H1 (cell line): Measurements from ENCODE around the gene PGD. TPM values are rescaled to one million over a fixed set of nuclear protein-coding genes. Genes with fewer than 3 reads are reported as not detected.

Experiments used
- CTCF ChIA-PET: fragments of 300-600 bp; sonication (Branson Sonifier 250); formaldehyde crosslinking; loops from one replicate; lab custom pipeline; 2021; ENCODE audit not compliant: partially characterized antibody; lab: Charles Lee
- POLR2A ChIA-PET: fragments of 300-600 bp; sonication (Branson Sonifier 250); formaldehyde crosslinking; loops from one replicate; lab custom pipeline; 2021; ENCODE audit warnings: inconsistent platforms; ENCODE audit not compliant: partially characterized antibody; lab: Charles Lee
- DNase-seq, 2 experiments: peaks; one replicate each; pipeline versions ENCODE4 v3.0.0 to v3.0.0-alpha.2; 2010 to 2022; ENCODE audit warnings: low spot score in 2 of 2, low read depth in 1 of 2, mixed read lengths in 1 of 2
- FAIRE-seq: peaks from 2 replicates; lab custom pipeline; 2011; peaks lifted over from hg19 to GRCh38; lab: Jason Lieb, UNC
- H2AFZ ChIP-seq: 2 replicates; pipeline ENCODE4 v1.8.1; 2012; ENCODE audit warnings: low read length, inconsistent platforms
- H2AK5ac ChIP-seq: 2 replicates; pipeline ENCODE4 v1.6.1; 2013; ENCODE audit warnings: low read depth, low read length
- H2BK120ac ChIP-seq: replicated peaks from 2 replicates; pipeline ENCODE3; 2013; ENCODE audit warnings: low read depth, low read length, inconsistent platforms
- H2BK12ac ChIP-seq: 2 replicates; pipeline ENCODE4 v1.6.1; 2013; ENCODE audit warnings: low read depth, low read length
- H2BK15ac ChIP-seq: 2 replicates; pipeline ENCODE4 v1.6.1; 2013; ENCODE audit warnings: low read length
- H2BK20ac ChIP-seq: 2 replicates; pipeline ENCODE4 v1.6.1; 2013; ENCODE audit warnings: low read length
- H2BK5ac ChIP-seq: 2 replicates; pipeline ENCODE4 v1.6.1; 2013; ENCODE audit warnings: low read depth, low read length
- H3K14ac ChIP-seq: 2 replicates; pipeline ENCODE4 v1.6.1; 2013; ENCODE audit warnings: inconsistent platforms; ENCODE audit not compliant: insufficient read length
- H3K18ac ChIP-seq: 2 replicates; pipeline ENCODE4 v1.6.1; 2013; ENCODE audit warnings: low read length; ENCODE audit errors: extremely low read depth
- H3K23ac ChIP-seq: 2 replicates; pipeline ENCODE4 v1.6.1; 2013; ENCODE audit warnings: inconsistent platforms; ENCODE audit not compliant: insufficient read length
- H3K23me2 ChIP-seq: 2 replicates; pipeline ENCODE4 v1.6.1; 2013; ENCODE audit warnings: low read depth, low read length
- H3K27ac ChIP-seq: 2 replicates; pipeline ENCODE4 v1.6.1; 2011; ENCODE audit warnings: low read depth, low read length, inconsistent platforms
- H3K27me3 ChIP-seq, 4 experiments: replicated peaks in 1 of 4; 1 replicate in 1 of 4; 2 replicates in 3 of 4; pipeline versions ENCODE4 v1.6.1 to v1.8.1; 2011 to 2013; ENCODE audit warnings: low read length in 3 of 4, mild to moderate bottlenecking in 3 of 4, inconsistent platforms in 2 of 4, mixed read lengths in 2 of 4, moderate library complexity in 1 of 4; ENCODE audit not compliant: control insufficient read depth in 3 of 4, insufficient read depth in 3 of 4; ENCODE audit errors: extremely low read depth in 1 of 4
- H3K36me3 ChIP-seq, 4 experiments: 2 replicates each; pipeline versions ENCODE4 v1.6.1 to v1.8.1; 2011 to 2013; ENCODE audit warnings: mild to moderate bottlenecking in 4 of 4, low read length in 3 of 4, moderate library complexity in 2 of 4, control low read depth in 1 of 4, inconsistent platforms in 1 of 4; ENCODE audit not compliant: insufficient read depth in 4 of 4, control insufficient read depth in 2 of 4
- H3K4ac ChIP-seq: replicated peaks from 2 replicates; pipeline ENCODE3; 2013; ENCODE audit warnings: low read length, low read depth, mixed read lengths, inconsistent platforms; ENCODE audit not compliant: insufficient read length
- H3K4me1 ChIP-seq, 4 experiments: replicated peaks in 1 of 4; 1 replicate in 1 of 4; 2 replicates in 3 of 4; pipeline versions ENCODE4 v1.6.1 to v1.8.1; 2011 to 2013; ENCODE audit warnings: low read length in 3 of 4, inconsistent platforms in 2 of 4, mixed read lengths in 1 of 4; ENCODE audit not compliant: insufficient read depth in 4 of 4, control insufficient read depth in 3 of 4
- H3K4me2 ChIP-seq, 2 experiments: 2 replicates each; pipeline versions ENCODE4 v1.6.1 to v1.8.1; 2011 to 2013; ENCODE audit warnings: low read depth in 2 of 2, low read length in 2 of 2, control low read depth in 1 of 2, inconsistent platforms in 1 of 2, mild to moderate bottlenecking in 1 of 2; ENCODE audit not compliant: insufficient read depth in 1 of 2
- H3K4me3 ChIP-seq, 4 experiments: fragments of 200-600, 300-600 bp in 1 of 4; sonication (generic), shearing (Covaris generic), sonication (Bioruptor Twin) in 1 of 4; 2 replicates each; pipeline versions ENCODE4 v1.5.1 to v1.8.1; 2011 to 2016; ENCODE audit warnings: low read length in 4 of 4, low read depth in 3 of 4, control low read depth in 2 of 4, inconsistent platforms in 2 of 4, mild to moderate bottlenecking in 2 of 4, mixed read lengths in 1 of 4, moderate library complexity in 1 of 4; ENCODE audit not compliant: insufficient read depth in 2 of 4; ENCODE audit errors: extremely low read depth in 1 of 4
- H3K56ac ChIP-seq: replicated peaks from 2 replicates; pipeline ENCODE3; 2013; ENCODE audit warnings: low read depth, mild to moderate bottlenecking, mixed read lengths, low read length, inconsistent platforms; ENCODE audit not compliant: insufficient read length
- H3K79me1 ChIP-seq: 2 replicates; pipeline ENCODE4 v1.6.1; 2013; ENCODE audit warnings: low read depth, low read length, control low read depth
- H3K79me2 ChIP-seq, 2 experiments: 2 replicates each; pipeline versions ENCODE4 v1.6.1 to v1.8.1; 2012 to 2013; ENCODE audit warnings: low read length in 2 of 2, mild to moderate bottlenecking in 2 of 2, inconsistent platforms in 1 of 2; ENCODE audit not compliant: insufficient read depth in 2 of 2, control insufficient read depth in 1 of 2
- H3K9ac ChIP-seq, 4 experiments: replicated peaks in 1 of 4; 1 replicate in 1 of 4; 2 replicates in 3 of 4; pipeline versions ENCODE4 v1.6.1 to v1.8.1; 2011 to 2013; ENCODE audit warnings: low read depth in 3 of 4, low read length in 3 of 4, control low read depth in 2 of 4, mild to moderate bottlenecking in 2 of 4, moderate library complexity in 2 of 4, inconsistent platforms in 1 of 4; ENCODE audit errors: extremely low read depth in 1 of 4
- H3K9me3 ChIP-seq, 2 experiments: 2 replicates each; pipeline versions ENCODE4 v1.6.1 to v1.8.1; 2012 to 2013; ENCODE audit warnings: mild to moderate bottlenecking in 2 of 2, moderate library complexity in 2 of 2, control low read depth in 1 of 2, inconsistent platforms in 1 of 2, low read depth in 1 of 2, low read length in 1 of 2, mixed read lengths in 1 of 2; ENCODE audit not compliant: insufficient read depth in 2 of 2
- H4K20me1 ChIP-seq, 2 experiments: replicated peaks in 1 of 2; 2 replicates each; pipeline versions ENCODE3 to v1.8.1; 2011 to 2013; ENCODE audit warnings: inconsistent platforms in 2 of 2, low read length in 2 of 2, mild to moderate bottlenecking in 1 of 2; ENCODE audit not compliant: insufficient read depth in 2 of 2, control insufficient read depth in 1 of 2
- H4K5ac ChIP-seq: 2 replicates; pipeline ENCODE4 v1.6.1; 2013; ENCODE audit warnings: low read length, low read depth, mixed read lengths, inconsistent platforms; ENCODE audit not compliant: insufficient read length
- H4K8ac ChIP-seq: 2 replicates; pipeline ENCODE4 v1.8.0; 2013; ENCODE audit warnings: mild to moderate bottlenecking, moderate library complexity, low read length, inconsistent platforms; ENCODE audit not compliant: insufficient read depth; ENCODE audit errors: extremely low read depth
- H4K91ac ChIP-seq: replicated peaks from 2 replicates; pipeline ENCODE3; 2013; ENCODE audit warnings: low read length, mixed read lengths, inconsistent platforms; ENCODE audit not compliant: insufficient read length
- EZH2 ChIP-seq: fragments of 200-600 bp; sonication (generic); IDR thresholded peaks from 2 replicates; pipeline ENCODE4 v1.7.1; 2012; ENCODE audit warnings: low read depth, mild to moderate bottlenecking, moderate library complexity, low read length, inconsistent platforms; ENCODE audit not compliant: severe bottlenecking
- GABPA ChIP-seq: IDR thresholded peaks from 2 replicates; pipeline ENCODE4 v1.6.1; 2011; ENCODE audit warnings: mild to moderate bottlenecking, low read length, moderate library complexity, borderline replicate concordance; ENCODE audit not compliant: insufficient read depth
- KDM1A ChIP-seq: fragments of 200-600, 300-600 bp; sonication (generic); IDR thresholded peaks from 2 replicates; pipeline ENCODE4 v1.7.1; 2016; ENCODE audit warnings: mild to moderate bottlenecking, low read length, borderline replicate concordance
- MAFK ChIP-seq: IDR thresholded peaks from 2 replicates; pipeline ENCODE4 v1.6.1; 2012; ENCODE audit warnings: low read depth, mild to moderate bottlenecking, improper control_type of control experiment, low read length
- POLR2AphosphoS5 ChIP-seq: IDR thresholded peaks from 2 replicates; pipeline ENCODE4 v1.6.1; 2011; ENCODE audit warnings: low read depth, low read length
- RNF2 ChIP-seq: fragments of 200-900, 300-1000 bp; sonication (generic); IDR thresholded peaks from 2 replicates; pipeline ENCODE4 v1.7.1; 2016; ENCODE audit warnings: borderline replicate concordance, low read depth, mild to moderate bottlenecking, antibody characterized with exemption, low read length; ENCODE audit not compliant: poor library complexity, severe bottlenecking; ENCODE audit errors: missing control alignments
- SIRT6 ChIP-seq: IDR thresholded peaks from one replicate; pipeline ENCODE4 v1.7.1; 2012; ENCODE audit warnings: low read length, inconsistent platforms
- SIX5 ChIP-seq: IDR thresholded peaks from 2 replicates; pipeline ENCODE4 v1.6.1; 2011; ENCODE audit warnings: mild to moderate bottlenecking, low read depth, low read length
- SP1 ChIP-seq: IDR thresholded peaks from 2 replicates; pipeline ENCODE4 v1.6.1; 2011; ENCODE audit warnings: low read depth, low read length
- SP2 ChIP-seq: IDR thresholded peaks from 2 replicates; pipeline ENCODE4 v1.6.1; 2012; ENCODE audit warnings: mild to moderate bottlenecking, low read length, inconsistent platforms
- WGBS, 2 experiments: shearing (Covaris generic) in 1 of 2; methylation state at CpG; one replicate each; pipeline versions ENCODE4 v1.1.6 to v1.1.7; 2013 to 2015; ENCODE audit warnings: low lambda C conversion rate in 2 of 2, mixed read lengths in 2 of 2, inconsistent platforms in 1 of 2, low coverage in 1 of 2, missing lambda C conversion rate in 1 of 2; ENCODE audit not compliant: insufficient replicate concordance in 2 of 2, insufficient coverage in 1 of 2, insufficient read length in 1 of 2; ENCODE audit errors: extremely low coverage in 1 of 2, missing lambda C conversion rate in 1 of 2; 5-methylcytosine and 5-hydroxymethylcytosine counted together
- polyA plus RNA-seq, 7 experiments: library from polyadenylated mRNA; depleted of rRNA in 3 of 7; stranded (reverse) in 5 of 7; unstranded in 2 of 7; fragments of >200 nt in 5 of 7; fragments of 200-250 nt in 2 of 7; gene quantifications; 1 replicate in 5 of 7; 2 replicates in 1 of 7; 4 replicates in 1 of 7; pipeline versions ENCODE4 v1.2.1 to v1.2.3, GENCODE V29; 2011 to 2013; ENCODE audit warnings: missing spikeins in 2 of 7, mixed read lengths in 2 of 7
- total RNA-seq: library from RNA; stranded (reverse); fragmentation: NEBNext Ultra II Directional; extraction: Animal tissue kit (Norgen Biotek cat#: 25700); gene quantifications from 2 replicates; pipeline ENCODE4 v1.2.1, GENCODE V29; 2021
- TF ChIP-seq, protein P1 (sequence below): IDR thresholded peaks from 2 replicates; pipeline ENCODE4 v1.6.1; 2011; ENCODE audit warnings: low read length, improper control_type of control experiment

Gene PGD
- total and polyA plus RNA-seq, 2 of the 8 experiments (the other 6 are each of a cell fraction or from before 2014, with no cell fraction given), result 191 to 331 TPM

DNA sequence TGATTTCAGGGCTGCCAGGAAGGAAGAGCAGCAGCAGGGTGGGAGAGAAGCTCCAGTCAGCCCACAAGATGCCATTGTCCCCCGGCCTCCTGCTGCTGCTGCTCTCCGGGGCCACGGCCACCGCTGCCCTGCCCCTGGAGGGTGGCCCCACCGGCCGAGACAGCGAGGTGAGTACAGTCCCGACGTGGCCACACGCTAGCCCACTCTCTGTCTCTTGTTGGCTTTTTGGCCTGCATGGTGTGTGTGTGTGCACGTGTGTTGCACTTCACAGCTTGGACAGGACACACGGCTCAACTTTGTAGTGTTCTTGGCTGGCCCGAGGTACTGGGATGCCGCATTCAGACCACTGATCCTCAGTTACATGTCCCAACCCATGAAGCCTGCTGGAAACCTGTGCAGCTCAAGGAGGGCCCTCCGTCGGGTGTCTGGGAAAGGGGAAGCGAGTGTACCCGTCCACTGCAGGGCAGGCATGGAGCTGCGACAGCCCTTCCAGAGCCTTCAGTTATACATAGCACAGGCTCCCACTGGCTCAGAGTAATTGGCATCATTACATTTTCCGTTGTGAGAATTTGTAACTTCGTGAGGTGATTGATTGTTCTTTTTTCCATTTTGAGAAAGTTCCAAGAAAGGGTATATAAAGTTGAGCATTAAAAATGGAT is 51.4 kb downstream of the PGD start:
- Histone ChIP-seq H3K56ac (no peak overlapping the region), H3K27me3 (no peaks in the 10 kb centered on the region), H3K4ac (no peak overlapping the region), H3K79me1 (no peaks in the 10 kb centered on the region), H3K27ac (no peak overlapping the region), H3K18ac (no peak overlapping the region), H3K9me3 (no peaks in the 10 kb centered on the region), H2BK5ac (peak overlapping the region; percentile 6; the same call in 1 of the 2 replicates), H4K5ac (no peak overlapping the region), H3K23ac (no peak overlapping the region), H2BK12ac (no peak overlapping the region), H4K20me1 (peaks cover 0 to 4% of the 10 kb centered on the region in 2 experiments), H4K8ac (peak overlapping the region; percentile 82; the same call in 1 of the 2 replicates), H2AK5ac (no peak overlapping the region), H3K4me1 (peaks cover 0 to 9% (median 5%) of the 10 kb centered on the region in 4 experiments; a peak in 5 of 7 replicates), H3K9ac (no peak overlapping the region), H3K23me2 (no peaks in the 10 kb centered on the region), H3K14ac (no peak overlapping the region), H2BK120ac (no peak overlapping the region), H2BK20ac (no peak overlapping the region), H2AFZ (no peak overlapping the region), H3K36me3 (no peaks in the 10 kb centered on the region), H3K79me2 (no peaks in the 10 kb centered on the region), H4K91ac (no peak overlapping the region), H3K4me3 (no peak overlapping the region), H3K4me2 (no peak overlapping the region), H2BK15ac (peak overlapping the region; percentile 14; the same call in 1 of the 2 replicates)
- DNase-seq, result no peak
- FAIRE-seq, result no peak
- POLR2A ChIA-PET, result interaction anchor here (0.6 to 2.5 kb wide), 10 partner anchors 9 to 1454 kb away, joined by 3 to 29 read pairs (median 4); partner anchors contain the start of genes CENPS and PEX14
- 90% methylated on average over 21 of the region's 21 CpGs; no CpG with 5 or more reads in 1 of the 2 experiments for WGBS, 2 experiments
- CTCF ChIA-PET, result interaction anchor here (0.7 to 2.0 kb wide), 5 partner anchors 12 to 164 kb away, joined by 3 to 12 read pairs (median 4); no protein-coding TSS in a partner anchor
- TF ChIP-seq SP2 (no peak), SIRT6 (no peak), MAFK (no peak), SP1 (no peak), RNF2 (no peak), KDM1A (no peak), SIX5 (no peak), POLR2AphosphoS5 (no peak), EZH2 (no peak), GABPA (no peak)
- TF ChIP-seq, protein P1, sequence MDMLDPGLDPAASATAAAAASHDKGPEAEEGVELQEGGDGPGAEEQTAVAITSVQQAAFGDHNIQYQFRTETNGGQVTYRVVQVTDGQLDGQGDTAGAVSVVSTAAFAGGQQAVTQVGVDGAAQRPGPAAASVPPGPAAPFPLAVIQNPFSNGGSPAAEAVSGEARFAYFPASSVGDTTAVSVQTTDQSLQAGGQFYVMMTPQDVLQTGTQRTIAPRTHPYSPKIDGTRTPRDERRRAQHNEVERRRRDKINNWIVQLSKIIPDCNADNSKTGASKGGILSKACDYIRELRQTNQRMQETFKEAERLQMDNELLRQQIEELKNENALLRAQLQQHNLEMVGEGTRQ, result no peak
